ENCODE data around the gene PPIP5K2.

Gene PPIP5K2

GRCh38 chr5:103122242-103122641, 2.1 kb downstream of the PPIP5K2 start:
- no peak for TF ChIP-seq CTCF (conservative IDR thresholded peaks at IDR 0.05)
- no peak overlapping the region for H3K27ac ChIP-seq

- no peak for TF ChIP-seq CTCF (conservative IDR thresholded peaks at IDR 0.05)
- no peak overlapping the region for H3K27ac ChIP-seq
Measured at GRCh38 chr5:103126557-103126956, 6.5 kb downstream of the PPIP5K2 start.

GRCh38 chr5:103127292-103127817, 7.3 kb downstream of the PPIP5K2 start:
- TF ChIP-seq CTCF (conservative IDR thresholded peaks at IDR 0.05): no peak

GRCh38 chr5:103128202-103128601, 8.1 kb downstream of the PPIP5K2 start:
- no peak for TF ChIP-seq CTCF (conservative IDR thresholded peaks at IDR 0.05)
- H3K27ac ChIP-seq: no peak overlapping the region

More at GRCh38 chr5:103127292-103127817, 7.3 kb downstream of the PPIP5K2 start:
- no peak overlapping the region for H3K27ac ChIP-seq

DNA sequence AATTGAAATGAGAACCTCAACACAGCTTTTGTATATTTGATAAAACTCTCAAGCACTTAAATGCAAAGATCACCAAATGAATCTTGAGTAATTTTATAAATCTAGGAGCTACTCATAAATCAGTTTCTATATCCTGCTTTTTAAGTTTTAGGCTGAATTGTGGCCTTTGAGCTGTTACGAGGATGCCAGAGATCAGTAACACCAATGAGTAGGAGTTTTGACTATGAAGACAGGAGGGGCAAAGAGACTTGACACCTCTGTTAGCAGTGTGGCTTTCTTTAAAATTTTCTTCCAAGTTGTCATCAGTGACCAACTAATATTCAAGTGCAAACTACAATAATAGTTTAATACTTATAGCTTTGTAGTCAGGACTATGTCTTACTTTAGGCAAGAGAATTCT, 12.6 kb downstream of the PPIP5K2 start:
- no peak overlapping the region for H3K27ac ChIP-seq
- TF ChIP-seq CTCF (conservative IDR thresholded peaks at IDR 0.05): no peak

DNA sequence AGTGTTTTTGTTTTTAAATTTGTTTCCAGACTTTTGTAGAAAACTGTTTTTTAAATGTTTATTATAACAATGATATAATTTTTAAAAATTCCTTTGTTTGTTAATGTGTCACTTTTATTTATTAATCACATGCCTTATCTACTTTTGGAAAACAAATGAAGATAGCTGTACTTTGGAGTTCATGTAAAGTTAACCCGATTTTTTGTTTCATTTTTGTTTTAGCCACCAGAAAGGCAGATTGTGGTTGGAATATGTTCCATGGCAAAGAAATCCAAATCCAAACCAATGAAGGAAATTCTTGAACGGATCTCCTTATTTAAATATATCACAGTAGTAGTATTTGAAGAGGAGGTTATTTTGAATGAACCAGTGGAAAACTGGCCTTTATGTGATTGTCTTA, 13.1 kb downstream of the PPIP5K2 start:
- no peak for TF ChIP-seq CTCF (conservative IDR thresholded peaks at IDR 0.05)
- H3K27ac ChIP-seq: no peak overlapping the region

GRCh38 chr5:103135461-103135860, 15.4 kb downstream of the PPIP5K2 start:
- TF ChIP-seq CTCF (conservative IDR thresholded peaks at IDR 0.05): no peak
- H3K27ac ChIP-seq: no peak overlapping the region

Data from VCaP (cell line).